Activated T-cell treated with anti-CD3 and anti-CD28 coated beads, Interleukin-2, amount 50 U/mL, for 72 hours (primary cell): ENCODE results near the gene NRM. TPM values are rescaled to one million over a fixed set of nuclear protein-coding genes. Genes with fewer than 3 reads are reported as not detected.

Experiments used
- total RNA-seq, 2 donors: library from RNA; stranded (reverse); gene quantifications; one replicate each; pipeline ENCODE4 v1.2.3, GENCODE V29; 2022

The NRM gene
- total RNA-seq, 2 donors from 2014 or later = 26.9 to 29.6 TPM

Other genes starting within 250 kb of the NRM start
- 100 to 1,000 TPM; 713 to 829 TPM for gene HLA-E, start 201.5 kb downstream of the NRM start, total RNA-seq
- gene GNL1, start 134.5 kb downstream of the NRM start, total RNA-seq = 100 to 1,000 TPM; 114 to 121 TPM
- 10 to 100 TPM; 23.0 to 31.8 TPM for gene PRR3, start 133.7 kb downstream of the NRM start, total RNA-seq
- gene ABCF1, start 119.5 kb downstream of the NRM start, total RNA-seq = 10 to 100 TPM; 64.6 to 68.1 TPM
- gene PPP1R10, start 73.7 kb downstream of the NRM start, total RNA-seq = 100 to 1,000 TPM; 138 to 154 TPM
- 100 to 1,000 TPM; 109 to 132 TPM for gene MRPS18B, start 73.1 kb downstream of the NRM start, total RNA-seq
- gene ATAT1, start 64.1 kb downstream of the NRM start, total RNA-seq = 10 to 100 TPM in 1 of 2 donors, 1 to 10 TPM in 1; 8.3 to 14.2 TPM
- 10 to 100 TPM; 25.8 to 36.0 TPM for gene C6orf136, start 43.9 kb downstream of the NRM start, total RNA-seq
- 10 to 100 TPM; 39.2 to 43.0 TPM for gene DHX16, start 18.0 kb downstream of the NRM start, total RNA-seq
- gene PPP1R18, start 4.3 kb downstream of the NRM start, total RNA-seq = 100 to 1,000 TPM; 179 to 200 TPM
- 100 to 1,000 TPM; 102 to 127 TPM for gene MDC1, start 26.3 kb upstream of the NRM start, total RNA-seq
- 100 to 1,000 TPM; 668 to 724 TPM for gene TUBB, start 29.4 kb upstream of the NRM start, total RNA-seq
- 100 to 1,000 TPM; 293 to 319 TPM for gene FLOT1, start 51.7 kb upstream of the NRM start, total RNA-seq
- 100 to 1,000 TPM; 174 to 197 TPM for gene IER3, start 53.6 kb upstream of the NRM start, total RNA-seq
- gene DDR1, start 193.5 kb upstream of the NRM start, total RNA-seq = 10 to 100 TPM in 1 of 2 donors, 1 to 10 TPM in 1; 9.4 to 11.6 TPM
- 10 to 100 TPM; 43.5 to 46.9 TPM for gene GTF2H4, start 217.2 kb upstream of the NRM start, total RNA-seq
- gene VARS2, start 223.3 kb upstream of the NRM start, total RNA-seq = 10 to 100 TPM; 47.3 to 54.9 TPM
- under 1 TPM in 1 of 2 donors, not detected in 1; 0.31 TPM for gene SFTA2, start 241.2 kb upstream of the NRM start, total RNA-seq
- gene MUCL3, start 250.0 kb upstream of the NRM start, total RNA-seq = under 1 TPM in 1 of 2 donors, not detected in 1; 0.09 TPM